ENCODE measurements around the gene PTPRK. TPM values are rescaled to one million over a fixed set of nuclear protein-coding genes. Genes with fewer than 3 reads are reported as not detected.

Gene PTPRK
- total RNA-seq, 2 experiments from 2014 or later = not detected

- H4K20me1 ChIP-seq (ENCODE audit: insufficient read depth, low read length) = no peaks in the 10 kb centered on the region
- no peak overlapping the region for H3K4me2 ChIP-seq (ENCODE audit: low read length)
- TF ChIP-seq EZH2phosphoT487 (IDR thresholded peaks at IDR 0.05; ENCODE audit: borderline replicate concordance, low read depth, low read length) (no peak), CTCF (conservative IDR thresholded peaks at IDR 0.05; ENCODE audit: low read length) (no peak)
- H3K4me3 ChIP-seq (ENCODE audit: low read depth, low read length, poor library complexity, severe bottlenecking) = no peak overlapping the region
- no peaks in the 10 kb centered on the region for H3K36me3 ChIP-seq (ENCODE audit: insufficient read depth, low read length)
- intact Hi-C loops (cut with micrococcal nuclease; ENCODE audit: unreplicated experiment) = no loop called here
- H2AFZ ChIP-seq (ENCODE audit: low read length) = no peak overlapping the region
- H3K9me3 ChIP-seq (ENCODE audit: low read length) = no peaks in the 10 kb centered on the region
- no peaks in the 10 kb centered on the region for H3K79me2 ChIP-seq (ENCODE audit: insufficient read depth, low read depth, low read length)
- ChIA-PET POLR2A (no interaction called here), CTCF (ENCODE audit: unreplicated experiment) (no interaction called here)
- H3K27ac ChIP-seq (ENCODE audit: low read depth, low read length, poor library complexity, severe bottlenecking) = no peak overlapping the region
- H3K9me2 ChIP-seq (ENCODE audit: insufficient read depth, low read length) = no peaks in the 10 kb centered on the region
- no TSS peak for BruUV-seq (replicated peaks)
- DNase-seq (ENCODE audit: low spot score) = no peak
- no peaks in the 10 kb centered on the region for H3K4me1 ChIP-seq (ENCODE audit: insufficient read depth, low read length, poor library complexity, severe bottlenecking)
These were observed 248.9 kb downstream of the PTPRK start for GRCh38 chr6:128271527-128271926.

- H3K27ac ChIP-seq (ENCODE audit: low read depth, low read length, poor library complexity, severe bottlenecking) = no peak overlapping the region
- no TSS peak for BruUV-seq (replicated peaks)
- POLR2A ChIA-PET = no interaction called here
These were observed 249.4 kb downstream of the PTPRK start for GRCh38 chr6:128271011-128271410.

GRCh38 chr6:128266946-128267345 lies 253.5 kb downstream of the PTPRK start:
- Histone ChIP-seq H3K27ac (ENCODE audit: low read depth, low read length, poor library complexity, severe bottlenecking) (no peak overlapping the region), H3K36me3 (ENCODE audit: insufficient read depth, low read length) (no peaks in the 10 kb centered on the region), H3K4me1 (ENCODE audit: insufficient read depth, low read length, poor library complexity, severe bottlenecking) (no peaks in the 10 kb centered on the region), H4K20me1 (ENCODE audit: insufficient read depth, low read length) (no peaks in the 10 kb centered on the region), H3K4me3 (ENCODE audit: low read depth, low read length, poor library complexity, severe bottlenecking) (no peak overlapping the region), H2AFZ (ENCODE audit: low read length) (no peak overlapping the region), H3K9me2 (ENCODE audit: insufficient read depth, low read length) (no peaks in the 10 kb centered on the region), H3K79me2 (ENCODE audit: insufficient read depth, low read depth, low read length) (no peaks in the 10 kb centered on the region), H3K4me2 (ENCODE audit: low read length) (no peak overlapping the region), H3K9me3 (ENCODE audit: low read length) (no peaks in the 10 kb centered on the region)
- no TSS peak for BruUV-seq (replicated peaks)
- DNase-seq (ENCODE audit: low spot score) = no peak
- ChIA-PET CTCF (ENCODE audit: unreplicated experiment) (no interaction called here), POLR2A (interaction anchor here (0.9 kb wide), 1 partner anchor 63 kb away, joined by 3 read pairs; no protein-coding TSS in a partner anchor)
- intact Hi-C loops (cut with micrococcal nuclease; ENCODE audit: unreplicated experiment) = no loop called here
- no peak for TF ChIP-seq EZH2phosphoT487 (IDR thresholded peaks at IDR 0.05; ENCODE audit: borderline replicate concordance, low read depth, low read length)
- TF ChIP-seq CTCF (conservative IDR thresholded peaks at IDR 0.05; ENCODE audit: low read length) = no peak

More at GRCh38 chr6:128271011-128271410, 249.4 kb downstream of the PTPRK start:
- no peaks in the 10 kb centered on the region for H3K36me3 ChIP-seq (ENCODE audit: insufficient read depth, low read length)
- no peak for TF ChIP-seq EZH2phosphoT487 (IDR thresholded peaks at IDR 0.05; ENCODE audit: borderline replicate concordance, low read depth, low read length)
- TF ChIP-seq CTCF (conservative IDR thresholded peaks at IDR 0.05; ENCODE audit: low read length) = no peak
- no peaks in the 10 kb centered on the region for H4K20me1 ChIP-seq (ENCODE audit: insufficient read depth, low read length)
- no peaks in the 10 kb centered on the region for H3K9me2 ChIP-seq (ENCODE audit: insufficient read depth, low read length)
- H2AFZ ChIP-seq (ENCODE audit: low read length) = no peak overlapping the region
- no peaks in the 10 kb centered on the region for H3K9me3 ChIP-seq (ENCODE audit: low read length)
- no peak overlapping the region for H3K4me2 ChIP-seq (ENCODE audit: low read length)
- H3K4me1 ChIP-seq (ENCODE audit: insufficient read depth, low read length, poor library complexity, severe bottlenecking) = no peaks in the 10 kb centered on the region
- no peaks in the 10 kb centered on the region for H3K79me2 ChIP-seq (ENCODE audit: insufficient read depth, low read depth, low read length)
- no peak overlapping the region for H3K4me3 ChIP-seq (ENCODE audit: low read depth, low read length, poor library complexity, severe bottlenecking)
- DNase-seq (ENCODE audit: low spot score) = no peak
- intact Hi-C loops (cut with micrococcal nuclease; ENCODE audit: unreplicated experiment) = no loop called here
- CTCF ChIA-PET (ENCODE audit: unreplicated experiment) = no interaction called here
